DLD1 (cell line): ENCODE measurements around the gene IL5RA.

Source experiments
- in situ Hi-C: cut with HindIII; loops from 2 replicates; pipeline ENCODE4 v1.10.0; 2017; ENCODE audit warnings: low sequenced_read_pairs

The IL5RA gene

GRCh38 chr3:3109407-3110298 is 521 bp downstream of the IL5RA start:
- in situ Hi-C loops = no loop called here

- in situ Hi-C loops = no loop called here
Observed at GRCh38 chr3:3107858-3108257, 2.3 kb downstream of the IL5RA start.

GRCh38 chr3:3107181-3107580 is 3.0 kb downstream of the IL5RA start:
- in situ Hi-C loops = no loop called here

GRCh38 chr3:3105815-3106214 is 4.4 kb downstream of the IL5RA start:
- in situ Hi-C loops = no loop called here

DNA sequence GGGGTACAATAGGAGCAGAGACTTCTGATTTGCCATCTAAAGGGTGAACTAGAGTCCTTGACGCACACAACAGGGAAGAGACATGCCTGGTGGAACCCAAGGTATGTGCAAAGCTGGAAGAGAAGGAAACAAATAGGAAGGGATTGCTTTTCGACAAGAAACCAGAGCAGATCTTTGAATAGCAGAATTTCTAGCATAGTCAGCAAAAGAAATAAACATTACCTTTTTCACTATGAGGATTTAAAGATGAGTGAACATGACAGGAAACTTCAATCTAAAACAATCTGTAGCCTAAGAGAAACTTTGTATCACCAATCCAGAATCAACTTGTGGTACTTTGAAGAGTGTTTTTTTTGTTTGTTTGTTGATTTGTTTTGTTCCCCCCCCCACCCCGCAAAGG is 4.9 kb downstream of the IL5RA start:
- in situ Hi-C loops = no loop called here

GRCh38 chr3:3102751-3103150 is 7.4 kb downstream of the IL5RA start:
- in situ Hi-C loops = no loop called here

DNA sequence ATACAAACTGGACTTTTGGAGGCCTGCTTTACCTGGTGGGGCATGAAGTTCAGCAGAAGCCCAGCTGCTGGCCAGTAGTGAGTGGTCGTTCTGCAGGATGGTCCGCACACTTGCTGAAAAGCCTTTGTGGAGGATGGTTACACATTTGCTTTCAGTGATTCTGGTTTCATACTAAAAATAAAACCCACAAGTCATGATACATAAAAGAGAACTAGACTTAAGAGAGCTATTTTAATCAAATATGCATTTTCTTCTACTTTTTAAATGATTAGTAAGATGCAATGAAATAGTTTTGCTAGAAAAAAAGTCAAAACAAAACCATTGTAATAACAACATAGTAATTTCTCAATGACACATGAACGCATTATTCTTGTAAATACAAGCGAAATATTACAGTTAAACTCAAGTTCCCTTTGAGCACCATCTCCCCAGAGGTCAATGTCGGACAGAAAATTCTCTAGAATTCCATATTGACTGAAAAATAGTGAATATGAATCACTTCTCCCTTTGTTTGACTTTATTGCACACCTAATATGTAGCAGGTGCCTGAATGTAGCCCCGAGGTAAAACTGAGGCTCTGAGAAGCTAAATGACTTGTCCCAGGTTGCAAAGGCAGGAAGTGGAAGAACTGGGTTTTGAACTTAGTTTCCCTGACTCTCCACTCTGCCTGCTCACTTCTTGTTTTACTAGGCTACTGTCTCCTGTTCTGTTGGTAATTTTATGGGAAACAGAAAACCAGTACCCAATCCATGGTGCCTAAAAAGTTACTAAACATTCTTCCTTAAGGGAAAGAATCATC is 8.3 kb downstream of the IL5RA start:
- in situ Hi-C loops = no loop called here

DNA sequence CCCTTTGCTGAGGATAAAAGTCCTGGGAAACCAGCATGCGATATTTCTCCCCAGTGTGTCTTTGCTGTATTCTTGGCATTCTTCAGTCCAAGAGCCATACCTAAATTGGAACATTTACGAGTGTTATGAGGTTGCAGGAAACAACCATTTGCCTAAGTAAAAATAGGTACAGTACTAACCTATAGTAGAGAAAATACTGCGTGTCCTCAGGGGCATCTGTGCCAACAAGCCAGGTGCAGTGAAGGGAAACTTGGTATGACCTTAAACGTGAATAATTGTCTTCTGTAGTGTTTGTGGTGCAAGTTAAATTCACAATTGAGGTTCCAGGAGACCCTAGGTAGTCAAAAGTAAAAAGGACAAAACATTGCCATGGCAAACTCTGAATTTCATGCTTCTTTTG is 12.2 kb downstream of the IL5RA start:
- in situ Hi-C loops = no loop called here

DNA sequence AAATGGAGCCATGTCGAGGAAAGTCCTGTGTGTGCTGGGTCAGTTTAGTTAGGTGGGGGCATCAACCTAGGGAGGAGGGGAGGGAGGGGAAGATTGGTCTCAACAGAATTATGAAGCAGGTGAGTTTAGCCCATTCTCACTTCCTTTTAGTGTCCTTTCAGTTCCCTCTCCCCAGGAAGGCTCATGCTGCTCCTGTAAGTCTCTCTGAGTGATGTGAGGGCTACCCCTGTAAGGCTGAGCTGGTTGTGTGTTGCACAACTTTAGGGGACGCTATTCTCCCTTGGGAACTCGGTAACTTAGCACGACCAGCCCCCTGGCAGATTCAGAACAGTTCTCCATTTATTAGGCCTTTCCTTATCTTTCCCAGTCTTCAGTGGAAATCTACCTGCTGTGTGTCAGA is 21.2 kb downstream of the IL5RA start:
- in situ Hi-C loops = no loop called here

- in situ Hi-C loops = no loop called here
Observed at GRCh38 chr3:3087716-3088465, 22.3 kb downstream of the IL5RA start.

GRCh38 chr3:3087279-3087678 is 22.9 kb downstream of the IL5RA start:
- in situ Hi-C loops = no loop called here

GRCh38 chr3:3086239-3086638 is 23.9 kb downstream of the IL5RA start:
- in situ Hi-C loops = no loop called here

DNA sequence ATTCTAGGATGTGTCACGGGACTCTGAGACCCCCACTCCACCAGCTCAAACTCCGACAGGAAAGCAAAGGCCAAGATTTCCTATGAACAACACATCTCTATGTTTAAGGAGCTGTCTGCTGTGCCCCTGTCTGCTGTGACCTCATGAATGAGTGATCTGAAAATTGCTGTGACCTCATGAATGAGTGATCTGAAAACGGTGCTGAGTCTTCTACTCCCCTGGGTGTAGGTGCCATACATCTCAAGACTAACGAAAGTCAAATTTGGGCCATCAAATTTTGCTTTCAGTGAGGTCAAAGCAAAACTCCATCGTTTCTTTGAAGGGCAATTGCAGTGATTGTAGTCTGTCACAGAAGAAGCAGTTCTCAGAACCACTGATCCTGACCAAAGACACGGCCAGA is 24.4 kb downstream of the IL5RA start:
- in situ Hi-C loops = no loop called here

DNA sequence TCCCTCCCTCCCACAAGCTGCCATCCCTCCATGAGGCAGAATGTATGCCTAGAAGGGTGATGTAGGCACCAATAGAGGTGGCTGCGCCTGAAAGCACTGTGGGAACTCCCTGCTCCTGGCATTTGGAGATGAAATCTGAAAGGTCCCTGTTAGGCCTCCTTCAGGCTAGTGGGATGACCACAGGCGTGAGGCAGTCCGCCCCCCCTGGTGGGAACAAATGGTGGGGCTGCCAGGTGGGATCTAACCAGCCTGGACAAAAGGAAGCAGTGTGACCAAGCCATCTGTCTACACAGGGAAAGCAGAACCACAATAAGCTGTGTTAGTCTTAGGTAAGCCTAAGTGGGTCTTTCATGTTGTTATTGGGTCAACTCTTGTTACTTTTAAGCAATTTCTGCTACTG is 25.3 kb downstream of the IL5RA start:
- in situ Hi-C loops = no loop called here

- in situ Hi-C loops = no loop called here
Observed at GRCh38 chr3:3082234-3082924, 27.8 kb downstream of the IL5RA start.

DNA sequence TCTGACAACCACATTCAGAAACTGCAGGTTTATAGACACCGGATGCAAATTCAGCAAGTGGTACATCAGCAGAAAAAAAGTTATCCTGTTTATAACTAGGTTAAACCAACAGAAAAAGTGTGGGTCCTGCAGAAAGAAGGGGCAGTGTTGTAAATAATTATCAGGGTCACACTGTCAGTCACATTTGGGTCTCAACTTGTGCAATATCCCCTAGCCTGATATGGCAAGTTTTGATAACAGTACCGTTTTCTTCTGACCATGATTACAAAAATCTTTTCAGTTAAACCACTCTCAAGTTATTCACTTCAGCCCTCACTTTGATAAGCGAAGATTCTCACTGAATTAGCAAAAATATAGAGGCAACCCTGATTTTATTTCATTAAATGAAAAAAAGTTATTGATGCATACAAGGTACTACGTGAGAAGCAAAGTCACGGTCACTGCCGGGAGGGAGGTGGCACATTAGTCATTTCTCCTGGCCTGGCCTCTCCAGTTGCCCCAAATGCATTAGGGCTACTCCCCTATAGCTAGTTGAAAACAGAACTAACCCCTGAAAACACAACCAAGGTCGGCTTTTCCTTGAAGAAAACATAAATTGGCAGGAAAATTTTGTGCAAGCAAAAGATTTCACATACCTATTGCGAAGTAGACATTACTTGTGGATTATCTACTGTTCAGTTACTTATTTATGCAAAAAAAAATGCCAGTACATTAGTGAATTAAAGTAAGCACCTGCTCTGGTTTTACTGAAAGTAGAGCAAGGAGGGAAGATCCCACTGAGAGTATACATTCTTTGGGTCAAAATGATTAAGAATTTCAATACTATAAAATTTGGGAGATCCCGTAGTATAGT is 28.6 kb downstream of the IL5RA start:
- in situ Hi-C loops = no loop called here

DNA sequence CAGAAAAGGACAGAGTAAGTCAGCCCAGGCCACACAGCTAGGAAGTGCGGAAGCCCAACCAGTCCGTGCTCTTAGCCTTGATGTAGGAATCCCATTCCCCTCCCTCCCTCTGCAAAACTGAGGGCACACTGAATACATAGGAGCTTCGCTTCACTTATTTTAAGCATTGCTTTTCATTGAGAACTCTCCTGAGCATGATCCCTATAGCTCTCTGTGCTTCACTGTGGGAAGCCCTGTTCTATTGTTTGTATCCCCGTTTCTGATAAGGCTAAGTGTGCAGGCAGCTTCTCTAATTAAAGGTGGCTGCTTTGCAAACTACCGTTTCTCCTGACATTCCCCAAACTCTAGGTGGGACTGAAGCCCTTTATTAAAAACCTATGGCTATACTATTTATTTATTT is 29.9 kb downstream of the IL5RA start:
- in situ Hi-C loops = no loop called here

- in situ Hi-C loops = no loop called here
Observed at GRCh38 chr3:3074551-3075257, 35.5 kb downstream of the IL5RA start.

- in situ Hi-C loops = no loop called here
Observed at GRCh38 chr3:3071136-3071535, 39.0 kb downstream of the IL5RA start.
